ENCODE measurements around the gene RGL3.
"Not testable (repeated sequence)": the region's sequence is repeated elsewhere in the genome, so short reads cannot be mapped to it uniquely, and the experiment has no call there.

Gene RGL3

GRCh38 chr19:11418549-11419506 is at the start of gene RGL3:
Gene RGL3 (minus strand): TSS chr19:11419314. CDS start chr19:11419278, 36 bp downstream.
- peak; percentile 82 for DNase-seq

- DNase-seq = not testable (repeated sequence)
Observed at GRCh38 chr19:11468266-11468845, 49.2 kb upstream of the RGL3 start.

GRCh38 chr19:11465600-11465999 is 46.5 kb upstream of the RGL3 start:
- DNase-seq = no peak

- DNase-seq = no peak
Observed at GRCh38 chr19:11464333-11465265, 45.5 kb upstream of the RGL3 start.

GRCh38 chr19:11463391-11463790 is 44.3 kb upstream of the RGL3 start:
- DNase-seq = no peak

- DNase-seq = no peak
Observed at GRCh38 chr19:11461453-11461852, 42.3 kb upstream of the RGL3 start.

GRCh38 chr19:11460207-11460606 is 41.1 kb upstream of the RGL3 start:
- DNase-seq = no peak

GRCh38 chr19:11458912-11459311 is 39.8 kb upstream of the RGL3 start:
- DNase-seq = not testable (repeated sequence)

GRCh38 chr19:11458236-11458900 is 39.3 kb upstream of the RGL3 start:
- no peak for DNase-seq

- DNase-seq = no peak
Observed at GRCh38 chr19:11457831-11458230, 38.7 kb upstream of the RGL3 start.

GRCh38 chr19:11457115-11457514 is 38.0 kb upstream of the RGL3 start:
- no peak for DNase-seq

- DNase-seq = no peak
Observed at GRCh38 chr19:11456659-11457058, 37.5 kb upstream of the RGL3 start.

- DNase-seq = not testable (repeated sequence)
Observed at GRCh38 chr19:11455233-11455554, 36.1 kb upstream of the RGL3 start.

GRCh38 chr19:11453468-11454341 is 34.6 kb upstream of the RGL3 start:
- DNase-seq = no peak

GRCh38 chr19:11452620-11453310 is 33.7 kb upstream of the RGL3 start:
- no peak for DNase-seq

- no peak for DNase-seq
Observed at GRCh38 chr19:11451871-11452619, 32.9 kb upstream of the RGL3 start.

- DNase-seq = no peak
Observed at GRCh38 chr19:11451327-11451870, 32.3 kb upstream of the RGL3 start.

GRCh38 chr19:11450570-11451326 is 31.6 kb upstream of the RGL3 start:
- no peak for DNase-seq

GRCh38 chr19:11448923-11449554 is 29.9 kb upstream of the RGL3 start:
- DNase-seq = no peak
